HepG2 (cell line): ENCODE data around the gene ALDOA. TPM values are rescaled to one million over a fixed set of nuclear protein-coding genes. Genes with fewer than 3 reads are reported as not detected.

Experiments used
- ATAC-seq: fragments of 200-7000 bp; cut with Tn5 transposase; 3 replicates; pipeline ENCODE4 v1.9.1; 2020; ENCODE audit warnings: mild to moderate bottlenecking, moderate library complexity
- BruUV-seq: library from RNA; stranded (reverse); fragments of 400-500 nt; replicated peaks from 2 replicates; lab custom pipeline; 2021; lab: Mats Ljungman, UMichigan
- CTCF ChIA-PET: fragments of 300-600 bp; formaldehyde crosslinking; extraction: SDS; loops from one replicate; lab custom pipeline; 2021; ENCODE audit warnings: low total read pairs, inconsistent platforms, low intra/inter-chr PET ratio; lab: Yijun Ruan, JAX
- POLR2A ChIA-PET: fragments of 350-600 bp; sonication (Branson Sonifier 250); formaldehyde crosslinking; loops from one replicate; lab custom pipeline; 2020; ENCODE audit warnings: antibody characterized with exemption, inconsistent platforms; lab: Yijun Ruan, JAX
- DNase-seq: peaks from one replicate; pipeline ENCODE4 v3.0.0-alpha.2; 2015; ENCODE audit warnings: low spot score
- FAIRE-seq: peaks from 3 replicates; lab custom pipeline; 2011; peaks lifted over from hg19 to GRCh38; lab: Jason Lieb, UNC
- H2AFZ ChIP-seq: one replicate; pipeline ENCODE4 v1.6.1; 2011; ENCODE audit warnings: low read length, inconsistent platforms
- H3K27ac ChIP-seq: fragments of 300-600 bp; 3 replicates; pipeline ENCODE4 v1.8.0; 2011; ENCODE audit warnings: mixed run types, mild to moderate bottlenecking, mixed read lengths, low read length, inconsistent platforms; ENCODE audit not compliant: insufficient read depth; ENCODE audit errors: extremely low read length
- H3K27me3 ChIP-seq, 2 experiments: fragments of 200-600 bp in 1 of 2; 2 replicates in 1 of 2; 3 replicates in 1 of 2; pipeline versions ENCODE4 v1.6.0 to v1.8.0; 2011; ENCODE audit warnings: low read length in 2 of 2, mild to moderate bottlenecking in 2 of 2, moderate library complexity in 2 of 2, inconsistent platforms in 1 of 2; ENCODE audit not compliant: insufficient read depth in 2 of 2, control insufficient read depth in 1 of 2
- H3K36me3 ChIP-seq, 2 experiments: fragments of 200-600 bp in 1 of 2; replicated peaks in 1 of 2; 2 replicates in 1 of 2; 3 replicates in 1 of 2; pipeline versions ENCODE4 v1.5.1 to v1.8.0; 2011; ENCODE audit warnings: low read length in 2 of 2, inconsistent platforms in 1 of 2; ENCODE audit not compliant: insufficient read depth in 2 of 2, control insufficient read depth in 1 of 2
- H3K4me1 ChIP-seq: 2 replicates; pipeline ENCODE4 v1.5.1; 2012; ENCODE audit warnings: low read length, inconsistent platforms; ENCODE audit not compliant: insufficient read depth
- H3K4me2 ChIP-seq: 2 replicates; pipeline ENCODE4 v1.6.0; 2011; ENCODE audit warnings: low read depth, low read length, inconsistent platforms
- H3K4me3 ChIP-seq, 3 experiments: fragments of 200-600 bp in 1 of 3; sonication (generic), shearing (Covaris generic) in 1 of 3; replicated peaks in 1 of 3; 2 replicates each; pipeline ENCODE4 v1.5.1; 2011 to 2016; ENCODE audit warnings: low read length in 3 of 3, inconsistent platforms in 2 of 3, low read depth in 2 of 3, mild to moderate bottlenecking in 2 of 3, control low read depth in 1 of 3, mixed read lengths in 1 of 3; ENCODE audit not compliant: insufficient read depth in 1 of 3
- H3K79me2 ChIP-seq: one replicate; pipeline ENCODE4 v1.6.1; 2011; ENCODE audit warnings: low read length, inconsistent platforms; ENCODE audit not compliant: insufficient read depth
- H3K9ac ChIP-seq: 2 replicates; pipeline ENCODE4 v1.6.0; 2011; ENCODE audit warnings: mild to moderate bottlenecking, low read depth, low read length, inconsistent platforms; ENCODE audit not compliant: insufficient read depth
- H3K9me3 ChIP-seq: 2 replicates; pipeline ENCODE4 v1.5.1; 2012; ENCODE audit warnings: mild to moderate bottlenecking, low read length
- H4K20me1 ChIP-seq: 2 replicates; pipeline ENCODE4 v1.6.0; 2011; ENCODE audit warnings: inconsistent platforms, mild to moderate bottlenecking, low read length, moderate library complexity; ENCODE audit not compliant: insufficient read depth
- CREM ChIP-seq, 2 experiments: sonication (generic) in 1 of 2; formaldehyde crosslinking in 1 of 2; IDR thresholded peaks; 2 replicates each; pipeline versions ENCODE4 v1.4.0 to v1.6.1; 2016 to 2020; ENCODE audit warnings: antibody characterized with exemption in 1 of 2, mild to moderate bottlenecking in 1 of 2, missing genetic modification reagents in 1 of 2
- ERF ChIP-seq: IDR thresholded peaks from 2 replicates; pipeline ENCODE4 v1.6.1; 2018; ENCODE audit warnings: missing biosample characterization, missing genetic modification reagents
- HNRNPH1 ChIP-seq: fragments of 200-400 bp; formaldehyde crosslinking; optimal IDR thresholded peaks from 2 replicates; pipeline ENCODE3; 2017; ENCODE audit warnings: mild to moderate bottlenecking, low read depth, low read length
- NFKB2 ChIP-seq: sonication (generic); formaldehyde crosslinking; IDR thresholded peaks from 2 replicates; pipeline ENCODE4 v1.4.0; 2020; ENCODE audit warnings: missing genetic modification reagents, borderline replicate concordance
- PRPF4 ChIP-seq: fragments of 200-400 bp; formaldehyde crosslinking; IDR thresholded peaks from 2 replicates; pipeline ENCODE4 v1.6.1; 2016; ENCODE audit warnings: low read length, low read depth; ENCODE audit not compliant: poor library complexity, severe bottlenecking
- USF2 ChIP-seq, 2 experiments: sonication (generic) in 1 of 2; formaldehyde crosslinking in 1 of 2; IDR thresholded peaks; 2 replicates each; pipeline versions ENCODE4 v1.5.1 to v1.6.1; 2011 to 2020; ENCODE audit warnings: borderline replicate concordance in 1 of 2, low read depth in 1 of 2, low read length in 1 of 2, mild to moderate bottlenecking in 1 of 2, missing genetic modification reagents in 1 of 2, moderate library complexity in 1 of 2
- XRCC5 ChIP-seq: fragments of 200-400 bp; formaldehyde crosslinking; optimal IDR thresholded peaks from 2 replicates; pipeline ENCODE3; 2017; ENCODE audit warnings: mild to moderate bottlenecking, low read length
- ZNF230 ChIP-seq: sonication (generic); formaldehyde crosslinking; IDR thresholded peaks from 2 replicates; pipeline ENCODE4 v1.4.0; 2020; ENCODE audit warnings: mild to moderate bottlenecking, missing genetic modification reagents
- ZNF557 ChIP-seq: sonication (generic); formaldehyde crosslinking; IDR thresholded peaks from 2 replicates; pipeline ENCODE4 v1.4.0; 2020; ENCODE audit warnings: missing genetic modification reagents
- ZNF607 ChIP-seq: sonication (generic); formaldehyde crosslinking; IDR thresholded peaks from 2 replicates; pipeline ENCODE4 v1.5.1; 2020; ENCODE audit warnings: missing genetic modification reagents, mild to moderate bottlenecking, borderline replicate concordance
- ZNF652 ChIP-seq: IDR thresholded peaks from 2 replicates; pipeline ENCODE4 v1.6.1; 2016; ENCODE audit warnings: low read depth, borderline replicate concordance
- WGBS: methylation state at CpG from one replicate; pipeline ENCODE4 v1.1.6; 2017; ENCODE audit warnings: low lambda C conversion rate; 5-methylcytosine and 5-hydroxymethylcytosine counted together
- in situ Hi-C: cut with HindIII; loops from 2 replicates; pipeline ENCODE4 v1.10.0; 2017; ENCODE audit warnings: low pct_unique_long_range_greater_than_20kb; ENCODE audit not compliant: extremely low pct_ligation_motif_present
- intact Hi-C: fragments of 100-400 bp; cut with micrococcal nuclease; formaldehyde crosslinking; loops from one replicate; pipeline ENCODE4 v1.10.0; 2022; ENCODE audit not compliant: unreplicated experiment
- polyA plus RNA-seq, 8 experiments: library from polyadenylated mRNA; depleted of rRNA in 3 of 8; stranded (reverse) in 7 of 8; unstranded in 1 of 8; fragments of >200 nt; fragmentation: Illumina TruSeq in 4 of 8; extraction: Trizol in 4 of 8; gene quantifications; 2 replicates each; pipeline versions ENCODE4 v1.2.1 to v1.2.3, GENCODE V29; 2011 to 2016; ENCODE audit warnings: low read depth in 4 of 8, missing spikeins in 1 of 8, mixed read lengths in 1 of 8; ENCODE audit not compliant: insufficient read depth in 1 of 8
- total RNA-seq, 5 experiments: library from RNA; depleted of rRNA; stranded (reverse); fragments of >200 nt; fragmentation: Illumina TruSeq; extraction: Trizol; gene quantifications; 2 replicates each; pipeline ENCODE4 v1.2.3, GENCODE V29; 2016; ENCODE audit warnings: low read depth in 1 of 5
- TF ChIP-seq, protein P1 (sequence below): sonication (generic); formaldehyde crosslinking; IDR thresholded peaks from 2 replicates; pipeline ENCODE4 v1.4.0; 2020; ENCODE audit warnings: missing genetic modification reagents
- TF ChIP-seq, protein P2 (sequence below): sonication (generic); formaldehyde crosslinking; IDR thresholded peaks from 2 replicates; pipeline ENCODE4 v1.4.0; 2020; ENCODE audit warnings: mild to moderate bottlenecking, missing genetic modification reagents

Gene ALDOA
- total and polyA plus RNA-seq, 2 of the 13 experiments (the other 11 are each of a cell fraction or from before 2014, with no cell fraction given) = 925 to 1,884 TPM

DNA sequence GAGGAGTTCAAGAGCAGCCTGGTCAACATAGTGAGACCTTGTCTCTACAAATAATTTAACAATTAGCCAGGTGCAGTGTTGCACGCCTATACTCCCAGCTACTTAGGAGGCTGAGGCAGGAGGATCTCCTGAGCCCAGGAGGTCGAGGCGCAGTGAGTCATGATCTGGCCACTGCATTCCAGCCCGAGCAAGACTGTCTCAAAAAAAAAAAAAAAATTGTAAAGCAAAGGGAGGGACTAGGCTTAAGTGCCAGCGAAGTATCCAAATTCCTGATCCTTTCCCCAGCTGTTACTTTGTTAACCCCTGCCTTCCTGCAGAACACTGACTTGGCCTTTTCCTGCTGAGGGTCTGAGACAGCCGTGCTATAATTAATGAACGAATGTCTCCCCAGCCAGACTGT is 45.1 kb downstream of the ALDOA start (continued):
- TF ChIP-seq, protein P1, sequence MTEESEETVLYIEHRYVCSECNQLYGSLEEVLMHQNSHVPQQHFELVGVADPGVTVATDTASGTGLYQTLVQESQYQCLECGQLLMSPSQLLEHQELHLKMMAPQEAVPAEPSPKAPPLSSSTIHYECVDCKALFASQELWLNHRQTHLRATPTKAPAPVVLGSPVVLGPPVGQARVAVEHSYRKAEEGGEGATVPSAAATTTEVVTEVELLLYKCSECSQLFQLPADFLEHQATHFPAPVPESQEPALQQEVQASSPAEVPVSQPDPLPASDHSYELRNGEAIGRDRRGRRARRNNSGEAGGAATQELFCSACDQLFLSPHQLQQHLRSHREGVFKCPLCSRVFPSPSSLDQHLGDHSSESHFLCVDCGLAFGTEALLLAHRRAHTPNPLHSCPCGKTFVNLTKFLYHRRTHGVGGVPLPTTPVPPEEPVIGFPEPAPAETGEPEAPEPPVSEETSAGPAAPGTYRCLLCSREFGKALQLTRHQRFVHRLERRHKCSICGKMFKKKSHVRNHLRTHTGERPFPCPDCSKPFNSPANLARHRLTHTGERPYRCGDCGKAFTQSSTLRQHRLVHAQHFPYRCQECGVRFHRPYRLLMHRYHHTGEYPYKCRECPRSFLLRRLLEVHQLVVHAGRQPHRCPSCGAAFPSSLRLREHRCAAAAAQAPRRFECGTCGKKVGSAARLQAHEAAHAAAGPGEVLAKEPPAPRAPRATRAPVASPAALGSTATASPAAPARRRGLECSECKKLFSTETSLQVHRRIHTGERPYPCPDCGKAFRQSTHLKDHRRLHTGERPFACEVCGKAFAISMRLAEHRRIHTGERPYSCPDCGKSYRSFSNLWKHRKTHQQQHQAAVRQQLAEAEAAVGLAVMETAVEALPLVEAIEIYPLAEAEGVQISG = no peak
- TF ChIP-seq ZNF652 (CRISPR knock-in tag) = peak; percentile 44; the same call in 1 of the 2 replicates

- H3K27ac ChIP-seq = peak overlapping the region; percentile 70
- FAIRE-seq = peak; percentile 90
- CTCF ChIA-PET = interaction anchor here (0.7 to 2.4 kb wide), 7 partner anchors 20 to 297 kb away, joined by 3 to 19 read pairs (median 3); partner anchors contain the start of genes CORO1A and TBX6
- no peaks in the 10 kb centered on the region for H4K20me1 ChIP-seq
- H3K9ac ChIP-seq = peak overlapping the region; percentile 59
- no peaks in the 10 kb centered on the region for H3K79me2 ChIP-seq
- peak; percentile 87 for ATAC-seq
- POLR2A ChIA-PET = interaction anchor here (0.5 to 3.4 kb wide), 23 partner anchors 9 to 295 kb away, joined by 3 to 42 read pairs (median 4); partner anchors contain the start of genes ALDOA, CORO1A, MAPK3 and TBX6
- H3K36me3 ChIP-seq = peaks cover 6 to 11% of the 10 kb centered on the region in 2 experiments; a peak in 3 of 5 replicates
- no peaks in the 10 kb centered on the region for H3K9me3 ChIP-seq
- BruUV-seq = TSS peak; percentile 45
- intact Hi-C loops = no loop called here
- WGBS = 10% methylated on average over 26 of the region's 29 CpGs
- peak overlapping the region; percentile 87 for H3K4me2 ChIP-seq
- peak overlapping the region; percentile 35 for H2AFZ ChIP-seq
- peak; percentile 83 for DNase-seq
- peaks cover 30% of the 10 kb centered on the region for H3K4me1 ChIP-seq
- H3K27me3 ChIP-seq = no peaks in the 10 kb centered on the region
- H3K4me3 ChIP-seq = peak overlapping the region; percentile 23 to 65 (median 27)
- in situ Hi-C loops = no loop called here
- TF ChIP-seq ZNF607 (CRISPR knock-in tag) (peak; percentile 87), ERF (CRISPR knock-in tag) (0 out of 2 replicates have a peak, but pooled peaks have one; percentile 35), HNRNPH1 (peak; percentile 37), ZNF230 (CRISPR knock-in tag) (peak; percentile 92; the same call in 1 of the 2 replicates), ZNF557 (CRISPR knock-in tag) (no peak), CREM (IDR thresholded peaks at IDR 0.05) (no peak; the same call in 1 of the 2 replicates), CREM (CRISPR knock-in tag; IDR thresholded peaks at IDR 0.05) (no peak), NFKB2 (CRISPR knock-in tag) (no peak), USF2 (IDR thresholded peaks at IDR 0.05; ENCODE audit: low read depth, low read length) (peak; percentile 85), USF2 (CRISPR knock-in tag; IDR thresholded peaks at IDR 0.05; ENCODE audit: borderline replicate concordance) (peak; percentile 92; the same call in 1 of the 2 replicates), PRPF4 (no peak), XRCC5 (peak; percentile 96)
- TF ChIP-seq, protein P2, sequence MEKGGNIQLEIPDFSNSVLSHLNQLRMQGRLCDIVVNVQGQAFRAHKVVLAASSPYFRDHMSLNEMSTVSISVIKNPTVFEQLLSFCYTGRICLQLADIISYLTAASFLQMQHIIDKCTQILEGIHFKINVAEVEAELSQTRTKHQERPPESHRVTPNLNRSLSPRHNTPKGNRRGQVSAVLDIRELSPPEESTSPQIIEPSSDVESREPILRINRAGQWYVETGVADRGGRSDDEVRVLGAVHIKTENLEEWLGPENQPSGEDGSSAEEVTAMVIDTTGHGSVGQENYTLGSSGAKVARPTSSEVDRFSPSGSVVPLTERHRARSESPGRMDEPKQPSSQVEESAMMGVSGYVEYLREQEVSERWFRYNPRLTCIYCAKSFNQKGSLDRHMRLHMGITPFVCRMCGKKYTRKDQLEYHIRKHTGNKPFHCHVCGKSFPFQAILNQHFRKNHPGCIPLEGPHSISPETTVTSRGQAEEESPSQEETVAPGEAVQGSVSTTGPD (CRISPR knock-in tag) = no peak
Observed at GRCh38 chr16:30112197-30113030, 46.9 kb downstream of the ALDOA start.
